ENCODE data around the gene KRT1. TPM values are rescaled to one million over a fixed set of nuclear protein-coding genes. Genes with fewer than 3 reads are reported as not detected.
"Not testable (repeated sequence)": the region's sequence is repeated elsewhere in the genome, so short reads cannot be mapped to it uniquely, and the experiment has no call there.

Gene KRT1
- total and polyA plus RNA-seq, 2 donors (not counting 1 experiment from before 2014, with no cell fraction given) = not detected

- H3K4me3 ChIP-seq (ENCODE audit: control extremely low read depth in 1 of 5, extremely low read depth in 1 of 5, insufficient read depth in 1 of 5, low read depth in 2 of 5, low read length in 4 of 5) = no peak overlapping the region
- ChIA-PET CTCF (no interaction called here), POLR2A (no interaction called here)
- H3K4me2 ChIP-seq (replicated peaks; ENCODE audit: low read depth, low read length, poor library complexity, severe bottlenecking) = no peak overlapping the region
- Mint-ChIP-seq H3K4me1 (no peaks in the 10 kb centered on the region), H3K9me3 (ENCODE audit: insufficient read depth) (peaks cover 2% of the 10 kb centered on the region), H3K27ac (no peak overlapping the region), H3K27me3 (peaks cover 44% of the 10 kb centered on the region), H3K4me3 (no peak overlapping the region)
- no peaks in the 10 kb centered on the region for H3K4me1 ChIP-seq (ENCODE audit: control insufficient read depth in 2 of 2, insufficient read depth in 2 of 2, low read length in 2 of 2)
- WGBS (ENCODE audit: insufficient coverage) = 10% methylated on average over 65 of the region's 72 CpGs
- H3K79me2 ChIP-seq (ENCODE audit: control insufficient read depth, insufficient read depth, low read length) = no peaks in the 10 kb centered on the region
- no peak for ATAC-seq (ENCODE audit: low read depth)
- no peaks in the 10 kb centered on the region for H4K20me1 ChIP-seq (ENCODE audit: control insufficient read depth, insufficient read depth, low read length, poor library complexity, severe bottlenecking)
- no peak overlapping the region for H3K27ac ChIP-seq (ENCODE audit: low read length in 2 of 2)
- H3K9ac ChIP-seq (ENCODE audit: low read length) = no peak overlapping the region
- intact Hi-C loops (cut with micrococcal nuclease) = no loop called here
- H3K9me3 ChIP-seq (ENCODE audit: control extremely low read depth in 1 of 3, control insufficient read depth in 2 of 3, insufficient read depth in 1 of 3, low read length in 2 of 3) = peaks cover 0 to 3% (median 0%) of the 10 kb centered on the region in 3 donors
- no peak overlapping the region for H2AFZ ChIP-seq (ENCODE audit: insufficient read depth, low read depth, low read length, poor library complexity, severe bottlenecking)
- DNase-seq = no peak
- no peaks in the 10 kb centered on the region for H3K36me3 ChIP-seq (replicated peaks in 1 of 2; ENCODE audit: control extremely low read depth in 1 of 2, control insufficient read depth in 1 of 2, extremely low read depth in 1 of 2, insufficient read depth in 2 of 2, low read length in 1 of 2)
- TF ChIP-seq CTCF (IDR thresholded peaks at IDR 0.05) (no peak), EZH2 (IDR thresholded peaks at IDR 0.05; ENCODE audit: borderline replicate concordance, insufficient read depth, low read depth, low read length, poor library complexity, severe bottlenecking) (no peak)
- H3K27me3 ChIP-seq (replicated peaks in 1 of 4; ENCODE audit: control extremely low read depth in 1 of 4, control insufficient read depth in 3 of 4, insufficient read depth in 4 of 4, low read length in 3 of 4) = peaks cover 0 to 28% (median 15%) of the 10 kb centered on the region in 4 experiments
Observed at GRCh38 chr12:52713960-52714886, 34.0 kb upstream of the KRT1 start.

DNA sequence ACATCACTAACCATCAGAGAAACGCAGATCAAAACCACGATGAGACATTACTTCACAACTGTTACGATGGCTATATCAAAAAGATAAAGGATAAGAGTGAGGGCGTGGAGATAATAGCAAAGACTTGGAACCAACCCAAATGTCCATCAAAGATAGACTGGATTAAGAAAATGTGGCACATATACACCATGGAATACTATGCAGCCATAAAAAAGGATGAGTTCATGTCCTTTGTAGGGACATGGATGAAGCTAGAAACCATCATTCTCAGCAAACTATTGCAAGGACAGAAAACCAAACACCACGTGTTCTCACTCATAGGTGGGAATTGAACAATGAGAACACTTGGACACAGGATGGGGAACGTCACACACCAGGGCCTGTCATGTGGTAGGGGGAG lies 31.9 kb upstream of the KRT1 start:
- H3K4me2 ChIP-seq (replicated peaks; ENCODE audit: low read depth, low read length, poor library complexity, severe bottlenecking); H3K27ac Mint-ChIP-seq; H3K4me1 Mint-ChIP-seq; POLR2A ChIA-PET; intact Hi-C loops (cut with micrococcal nuclease); H4K20me1 ChIP-seq (ENCODE audit: control insufficient read depth, insufficient read depth, low read length, poor library complexity, severe bottlenecking); DNase-seq; H3K9ac ChIP-seq (ENCODE audit: low read length); H3K27ac ChIP-seq (ENCODE audit: low read length in 2 of 2); H3K4me1 ChIP-seq (ENCODE audit: control insufficient read depth in 2 of 2, insufficient read depth in 2 of 2, low read length in 2 of 2); H3K36me3 ChIP-seq (replicated peaks in 1 of 2; ENCODE audit: control extremely low read depth in 1 of 2, control insufficient read depth in 1 of 2, extremely low read depth in 1 of 2, insufficient read depth in 2 of 2, low read length in 1 of 2); H3K4me3 ChIP-seq (ENCODE audit: control extremely low read depth in 1 of 5, extremely low read depth in 1 of 5, insufficient read depth in 1 of 5, low read depth in 2 of 5, low read length in 4 of 5); ATAC-seq (ENCODE audit: low read depth); H3K79me2 ChIP-seq (ENCODE audit: control insufficient read depth, insufficient read depth, low read length); H3K9me3 Mint-ChIP-seq (ENCODE audit: insufficient read depth); CTCF ChIA-PET; H2AFZ ChIP-seq (ENCODE audit: insufficient read depth, low read depth, low read length, poor library complexity, severe bottlenecking); H3K4me3 Mint-ChIP-seq; H3K9me3 ChIP-seq (ENCODE audit: control extremely low read depth in 1 of 3, control insufficient read depth in 2 of 3, insufficient read depth in 1 of 3, low read length in 2 of 3): not testable (repeated sequence)
- peaks cover 0 to 28% (median 15%) of the 10 kb centered on the region in 4 experiments for H3K27me3 ChIP-seq (replicated peaks in 1 of 4; ENCODE audit: control extremely low read depth in 1 of 4, control insufficient read depth in 3 of 4, insufficient read depth in 4 of 4, low read length in 3 of 4)
- no CpG with 5 or more reads among the region's 6 CpGs for WGBS (ENCODE audit: insufficient coverage)
- H3K27me3 Mint-ChIP-seq = peaks cover 45% of the 10 kb centered on the region
